HepG2 (cell line): ENCODE measurements around the gene RHBDD1. TPM values are rescaled to one million over a fixed set of nuclear protein-coding genes. Genes with fewer than 3 reads are reported as not detected.

ENCODE experiments used
- CCAR2 ChIP-seq: fragments of 200-400 bp; formaldehyde crosslinking; optimal IDR thresholded peaks from 2 replicates; pipeline ENCODE3; 2018; ENCODE audit warnings: low read depth, mild to moderate bottlenecking, low read length, moderate library complexity
- DRAP1 ChIP-seq: IDR thresholded peaks from 2 replicates; pipeline ENCODE4 v1.6.1; 2016; ENCODE audit warnings: missing genetic modification reagents, missing compliant biosample characterization
- EZH2 ChIP-seq: conservative IDR thresholded peaks from 2 replicates; pipeline ENCODE4 v1.6.1; 2012; ENCODE audit warnings: mild to moderate bottlenecking, low read depth, low read length, moderate library complexity
- FOXJ3 ChIP-seq: sonication (generic); formaldehyde crosslinking; IDR thresholded peaks from 2 replicates; pipeline ENCODE4 v1.4.0; 2020; ENCODE audit warnings: missing genetic modification reagents, mild to moderate bottlenecking, borderline replicate concordance
- GABPA ChIP-seq, 2 experiments: IDR thresholded peaks; 2 replicates each; pipeline ENCODE4 v1.6.1; 2011 to 2016; ENCODE audit warnings: low read depth in 2 of 2, low read length in 1 of 2, missing biosample characterization in 1 of 2, missing genetic modification characterization in 1 of 2
- HCFC1 ChIP-seq: fragments of 150-350 bp; IDR thresholded peaks from 2 replicates; pipeline ENCODE4 v1.6.1; 2014; ENCODE audit warnings: low read depth, low read length
- MAX ChIP-seq: IDR thresholded peaks from 2 replicates; pipeline ENCODE4 v1.6.1; 2012; ENCODE audit warnings: inconsistent platforms
- MEIS1 ChIP-seq: sonication (generic); formaldehyde crosslinking; IDR thresholded peaks from 2 replicates; pipeline ENCODE4 v1.9.0; 2021; ENCODE audit warnings: mild to moderate bottlenecking, missing genetic modification reagents, moderate library complexity, borderline replicate concordance
- MTERF4 ChIP-seq: sonication (generic); formaldehyde crosslinking; IDR thresholded peaks from 2 replicates; pipeline ENCODE4 v1.8.0; 2023; ENCODE audit warnings: mild to moderate bottlenecking, missing genetic modification reagents
- PCBP1 ChIP-seq: fragments of 200-400 bp; formaldehyde crosslinking; IDR thresholded peaks from 2 replicates; pipeline ENCODE4 v1.6.1; 2017; ENCODE audit warnings: mild to moderate bottlenecking, low read depth, low read length, borderline replicate concordance
- RFX1 ChIP-seq: fragments of 450-650 bp; IDR thresholded peaks from 2 replicates; pipeline ENCODE4 v1.6.1; 2017
- SOX5 ChIP-seq: IDR thresholded peaks from 2 replicates; pipeline ENCODE4 v1.6.1; 2016; ENCODE audit warnings: borderline replicate concordance
- U2AF1 ChIP-seq: fragments of 200-400 bp; formaldehyde crosslinking; optimal IDR thresholded peaks from 2 replicates; pipeline ENCODE3; 2017; ENCODE audit warnings: mild to moderate bottlenecking, low read depth, low read length
- ZC3H4 ChIP-seq: sonication (generic); formaldehyde crosslinking; IDR thresholded peaks from 2 replicates; pipeline ENCODE4 v1.4.0; 2020; ENCODE audit warnings: missing genetic modification reagents, borderline replicate concordance
- ZMYM2 ChIP-seq: sonication (generic); formaldehyde crosslinking; IDR thresholded peaks from 2 replicates; pipeline ENCODE4 v1.8.0; 2022; ENCODE audit warnings: mild to moderate bottlenecking, missing genetic modification reagents
- ZNF296 ChIP-seq: sonication (generic); formaldehyde crosslinking; conservative IDR thresholded peaks from 2 replicates; pipeline ENCODE4 v1.5.0; 2020; ENCODE audit warnings: mild to moderate bottlenecking, missing genetic modification reagents
- ZNF317 ChIP-seq: sonication (generic); formaldehyde crosslinking; IDR thresholded peaks from 2 replicates; pipeline ENCODE4 v1.5.0; 2020; ENCODE audit warnings: mild to moderate bottlenecking, missing genetic modification reagents
- ZNF335 ChIP-seq: sonication (generic); formaldehyde crosslinking; IDR thresholded peaks from 2 replicates; pipeline ENCODE4 v1.4.0; 2020; ENCODE audit warnings: missing genetic modification reagents
- ZNF33A ChIP-seq: sonication (generic); formaldehyde crosslinking; IDR thresholded peaks from 2 replicates; pipeline ENCODE4 v1.5.1; 2020; ENCODE audit warnings: missing genetic modification reagents, mild to moderate bottlenecking, moderate library complexity, borderline replicate concordance
- ZNF362 ChIP-seq: sonication (generic); formaldehyde crosslinking; IDR thresholded peaks from 2 replicates; pipeline ENCODE4 v1.4.0; 2020; ENCODE audit warnings: missing genetic modification reagents, mild to moderate bottlenecking, borderline replicate concordance
- ZNF574 ChIP-seq: sonication (generic); formaldehyde crosslinking; IDR thresholded peaks from 2 replicates; pipeline ENCODE4 v1.4.0; 2020; ENCODE audit warnings: missing genetic modification reagents
- ZNF670 ChIP-seq: sonication (generic); formaldehyde crosslinking; IDR thresholded peaks from 2 replicates; pipeline ENCODE4 v1.8.0; 2022; ENCODE audit warnings: mild to moderate bottlenecking, missing genetic modification reagents, borderline replicate concordance
- ZNF678 ChIP-seq: sonication (generic); formaldehyde crosslinking; IDR thresholded peaks from 2 replicates; pipeline ENCODE4 v1.4.0; 2020; ENCODE audit warnings: mild to moderate bottlenecking, missing genetic modification reagents
- ZNF749 ChIP-seq: sonication (generic); formaldehyde crosslinking; IDR thresholded peaks from 2 replicates; pipeline ENCODE4 v1.8.0; 2022; ENCODE audit warnings: mild to moderate bottlenecking, missing genetic modification reagents, moderate library complexity, borderline replicate concordance
- polyA plus RNA-seq, 8 experiments: library from polyadenylated mRNA; depleted of rRNA in 3 of 8; stranded (reverse) in 7 of 8; unstranded in 1 of 8; fragments of >200 nt; fragmentation: Illumina TruSeq in 4 of 8; extraction: Trizol in 4 of 8; gene quantifications; 2 replicates each; pipeline versions ENCODE4 v1.2.1 to v1.2.3, GENCODE V29; 2011 to 2016; ENCODE audit warnings: low read depth in 4 of 8, missing spikeins in 1 of 8, mixed read lengths in 1 of 8; ENCODE audit not compliant: insufficient read depth in 1 of 8
- total RNA-seq, 5 experiments: library from RNA; depleted of rRNA; stranded (reverse); fragments of >200 nt; fragmentation: Illumina TruSeq; extraction: Trizol; gene quantifications; 2 replicates each; pipeline ENCODE4 v1.2.3, GENCODE V29; 2016; ENCODE audit warnings: low read depth in 1 of 5

The RHBDD1 gene
- total and polyA plus RNA-seq, 2 of the 13 experiments (the other 11 are each of a cell fraction or from before 2014, with no cell fraction given) = 8.2 to 9.5 TPM

GRCh38 chr2:226796012-226796839 lies 39.6 kb upstream of the RHBDD1 start (continued):
- TF ChIP-seq ZNF574 (CRISPR knock-in tag) (peak; percentile 31), RFX1 (no peak), ZNF335 (no peak), ZNF33A (no peak), CCAR2 (no peak), ZNF296 (CRISPR knock-in tag) (no peak), ZNF317 (CRISPR knock-in tag) (0 out of 2 replicates have a peak, but pooled peaks have one; percentile 12), MAX (peak; percentile 35; the same call in 1 of the 2 replicates), GABPA (IDR thresholded peaks at IDR 0.05; ENCODE audit: low read depth, low read length) (no peak), GABPA (CRISPR knock-in tag; IDR thresholded peaks at IDR 0.05; ENCODE audit: low read depth) (no peak), DRAP1 (CRISPR knock-in tag) (no peak), ZNF362 (CRISPR knock-in tag) (no peak), U2AF1 (no peak), PCBP1 (no peak), HCFC1 (no peak), ZNF670 (CRISPR knock-in tag) (no peak), ZC3H4 (CRISPR knock-in tag) (no peak), EZH2 (no peak), MTERF4 (CRISPR knock-in tag) (no peak), ZMYM2 (0 out of 2 replicates have a peak, but pooled peaks have one; percentile 43), SOX5 (no peak), FOXJ3 (CRISPR knock-in tag) (0 out of 2 replicates have a peak, but pooled peaks have one; percentile 23), ZNF749 (CRISPR knock-in tag) (no peak), ZNF678 (CRISPR knock-in tag) (no peak), MEIS1 (CRISPR knock-in tag) (no peak)
